Loucy (cell line): ENCODE data around the gene OPRL1.

Experiments used
- CTCF ChIP-seq: fragments of 200-600 bp; sonication (generic); conservative IDR thresholded peaks from 2 replicates; pipeline ENCODE4 v1.5.1; 2014; ENCODE audit warnings: mild to moderate bottlenecking, antibody characterized with exemption, low read length
- EZH2phosphoT487 ChIP-seq: fragments of 200-600 bp; IDR thresholded peaks from 2 replicates; pipeline ENCODE4 v1.6.1; 2018; ENCODE audit warnings: antibody characterized with exemption, mild to moderate bottlenecking, moderate library complexity, borderline replicate concordance

GRCh38 chr20:64110411-64111068 is 30.7 kb downstream of the OPRL1 start:
- TF ChIP-seq CTCF (no peak), EZH2phosphoT487 (no peak)
